ENCODE data around the gene COQ5. TPM values are rescaled to one million over a fixed set of nuclear protein-coding genes. Genes with fewer than 3 reads are reported as not detected.

COQ5 gene
- total RNA-seq, 1 experiment from 2014 or later, result 35.1 TPM

DNA sequence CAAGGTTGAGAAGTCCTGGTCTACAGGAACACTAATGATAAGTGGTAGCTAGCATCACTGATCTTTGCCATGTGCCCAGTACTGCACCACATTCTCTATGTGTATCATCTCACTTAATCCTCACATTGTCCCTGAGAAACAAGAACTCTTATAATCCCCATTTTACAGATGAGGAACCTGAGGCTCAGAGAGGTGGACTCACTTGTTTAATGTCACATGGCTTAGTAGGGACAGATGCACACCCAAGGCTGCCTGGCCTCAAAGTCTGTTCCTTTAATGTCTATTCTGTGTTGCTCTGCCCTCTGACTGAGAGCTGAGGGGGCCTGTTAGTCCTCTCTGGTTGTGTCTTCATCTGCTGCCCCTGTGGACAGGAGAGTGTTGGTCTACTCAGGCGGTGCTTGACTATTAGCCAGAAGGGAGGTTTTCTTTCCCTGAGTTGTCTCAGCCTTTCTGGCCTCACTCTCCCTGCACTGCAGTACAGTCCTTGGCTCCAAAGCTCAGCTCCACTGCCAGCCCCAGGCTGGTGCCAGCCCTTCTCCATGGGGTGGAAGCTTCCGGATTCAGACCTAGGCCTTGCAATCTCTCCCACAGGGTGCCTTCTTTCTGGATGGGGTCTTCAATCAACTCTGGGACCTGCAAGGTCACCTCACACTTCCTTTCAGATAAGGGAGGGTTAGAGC, 38.0 kb downstream of the COQ5 start (continued):
- TF ChIP-seq TP53 (CRISPR knock-in tag; IDR thresholded peaks at IDR 0.05) (no peak), GTF2I (CRISPR knock-in tag; conservative IDR thresholded peaks at IDR 0.05) (no peak), ZNF263 (CRISPR knock-in tag; IDR thresholded peaks at IDR 0.05; ENCODE audit: low read depth) (no peak), SOX15 (CRISPR knock-in tag; IDR thresholded peaks at IDR 0.05) (no peak), HMGA2 (CRISPR knock-in tag; IDR thresholded peaks at IDR 0.05) (no peak), SP1 (CRISPR knock-in tag; conservative IDR thresholded peaks at IDR 0.05) (no peak)
- TF ChIP-seq, protein P1, sequence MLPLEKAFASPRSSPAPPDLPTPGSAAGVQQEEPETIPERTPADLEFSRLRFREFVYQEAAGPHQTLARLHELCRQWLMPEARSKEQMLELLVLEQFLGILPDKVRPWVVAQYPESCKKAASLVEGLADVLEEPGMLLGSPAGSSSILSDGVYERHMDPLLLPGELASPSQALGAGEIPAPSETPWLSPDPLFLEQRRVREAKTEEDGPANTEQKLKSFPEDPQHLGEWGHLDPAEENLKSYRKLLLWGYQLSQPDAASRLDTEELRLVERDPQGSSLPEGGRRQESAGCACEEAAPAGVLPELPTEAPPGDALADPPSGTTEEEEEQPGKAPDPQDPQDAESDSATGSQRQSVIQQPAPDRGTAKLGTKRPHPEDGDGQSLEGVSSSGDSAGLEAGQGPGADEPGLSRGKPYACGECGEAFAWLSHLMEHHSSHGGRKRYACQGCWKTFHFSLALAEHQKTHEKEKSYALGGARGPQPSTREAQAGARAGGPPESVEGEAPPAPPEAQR (CRISPR knock-in tag; IDR thresholded peaks at IDR 0.05), result no peak
- TF ChIP-seq, protein P2, sequence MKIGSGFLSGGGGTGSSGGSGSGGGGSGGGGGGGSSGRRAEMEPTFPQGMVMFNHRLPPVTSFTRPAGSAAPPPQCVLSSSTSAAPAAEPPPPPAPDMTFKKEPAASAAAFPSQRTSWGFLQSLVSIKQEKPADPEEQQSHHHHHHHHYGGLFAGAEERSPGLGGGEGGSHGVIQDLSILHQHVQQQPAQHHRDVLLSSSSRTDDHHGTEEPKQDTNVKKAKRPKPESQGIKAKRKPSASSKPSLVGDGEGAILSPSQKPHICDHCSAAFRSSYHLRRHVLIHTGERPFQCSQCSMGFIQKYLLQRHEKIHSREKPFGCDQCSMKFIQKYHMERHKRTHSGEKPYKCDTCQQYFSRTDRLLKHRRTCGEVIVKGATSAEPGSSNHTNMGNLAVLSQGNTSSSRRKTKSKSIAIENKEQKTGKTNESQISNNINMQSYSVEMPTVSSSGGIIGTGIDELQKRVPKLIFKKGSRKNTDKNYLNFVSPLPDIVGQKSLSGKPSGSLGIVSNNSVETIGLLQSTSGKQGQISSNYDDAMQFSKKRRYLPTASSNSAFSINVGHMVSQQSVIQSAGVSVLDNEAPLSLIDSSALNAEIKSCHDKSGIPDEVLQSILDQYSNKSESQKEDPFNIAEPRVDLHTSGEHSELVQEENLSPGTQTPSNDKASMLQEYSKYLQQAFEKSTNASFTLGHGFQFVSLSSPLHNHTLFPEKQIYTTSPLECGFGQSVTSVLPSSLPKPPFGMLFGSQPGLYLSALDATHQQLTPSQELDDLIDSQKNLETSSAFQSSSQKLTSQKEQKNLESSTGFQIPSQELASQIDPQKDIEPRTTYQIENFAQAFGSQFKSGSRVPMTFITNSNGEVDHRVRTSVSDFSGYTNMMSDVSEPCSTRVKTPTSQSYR (CRISPR knock-in tag; IDR thresholded peaks at IDR 0.05), result no peak
- TF ChIP-seq, protein P3, sequence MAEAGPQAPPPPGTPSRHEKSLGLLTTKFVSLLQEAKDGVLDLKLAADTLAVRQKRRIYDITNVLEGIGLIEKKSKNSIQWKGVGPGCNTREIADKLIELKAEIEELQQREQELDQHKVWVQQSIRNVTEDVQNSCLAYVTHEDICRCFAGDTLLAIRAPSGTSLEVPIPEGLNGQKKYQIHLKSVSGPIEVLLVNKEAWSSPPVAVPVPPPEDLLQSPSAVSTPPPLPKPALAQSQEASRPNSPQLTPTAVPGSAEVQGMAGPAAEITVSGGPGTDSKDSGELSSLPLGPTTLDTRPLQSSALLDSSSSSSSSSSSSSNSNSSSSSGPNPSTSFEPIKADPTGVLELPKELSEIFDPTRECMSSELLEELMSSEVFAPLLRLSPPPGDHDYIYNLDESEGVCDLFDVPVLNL (CRISPR knock-in tag; IDR thresholded peaks at IDR 0.05; ENCODE audit: borderline replicate concordance, low read depth), result no peak

DNA sequence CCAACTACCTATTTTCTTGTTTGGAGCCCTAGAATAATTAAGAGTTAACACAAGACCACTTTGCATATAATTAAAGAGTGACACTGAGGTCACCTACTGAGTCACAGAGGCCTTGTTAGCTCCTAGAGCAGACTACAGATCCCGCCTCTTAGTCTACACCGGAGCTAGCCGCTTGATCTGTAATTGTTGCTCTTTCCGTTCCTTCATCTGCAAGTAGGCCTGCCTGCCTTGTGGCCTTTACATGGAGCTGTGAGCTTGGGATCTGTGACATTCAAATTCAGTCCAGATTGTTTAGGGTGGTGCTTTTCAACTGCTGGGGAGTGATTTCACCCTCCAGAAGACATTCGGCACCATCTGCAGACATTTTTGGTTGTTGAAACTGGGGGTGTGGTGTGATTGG, 38.6 kb downstream of the COQ5 start:
- CTCF ChIA-PET, result no interaction called here
- H3K4me3 Mint-ChIP-seq, result no peak overlapping the region
- H3K27me3 Mint-ChIP-seq (ENCODE audit: low read depth), result no peaks in the 10 kb centered on the region
- no peak overlapping the region; the same call in 1 of the 2 replicates for H3K27ac Mint-ChIP-seq
- ATAC-seq (no peak), DNase-seq (ENCODE audit: low spot score) (no peak)
- TF ChIP-seq, protein P4, sequence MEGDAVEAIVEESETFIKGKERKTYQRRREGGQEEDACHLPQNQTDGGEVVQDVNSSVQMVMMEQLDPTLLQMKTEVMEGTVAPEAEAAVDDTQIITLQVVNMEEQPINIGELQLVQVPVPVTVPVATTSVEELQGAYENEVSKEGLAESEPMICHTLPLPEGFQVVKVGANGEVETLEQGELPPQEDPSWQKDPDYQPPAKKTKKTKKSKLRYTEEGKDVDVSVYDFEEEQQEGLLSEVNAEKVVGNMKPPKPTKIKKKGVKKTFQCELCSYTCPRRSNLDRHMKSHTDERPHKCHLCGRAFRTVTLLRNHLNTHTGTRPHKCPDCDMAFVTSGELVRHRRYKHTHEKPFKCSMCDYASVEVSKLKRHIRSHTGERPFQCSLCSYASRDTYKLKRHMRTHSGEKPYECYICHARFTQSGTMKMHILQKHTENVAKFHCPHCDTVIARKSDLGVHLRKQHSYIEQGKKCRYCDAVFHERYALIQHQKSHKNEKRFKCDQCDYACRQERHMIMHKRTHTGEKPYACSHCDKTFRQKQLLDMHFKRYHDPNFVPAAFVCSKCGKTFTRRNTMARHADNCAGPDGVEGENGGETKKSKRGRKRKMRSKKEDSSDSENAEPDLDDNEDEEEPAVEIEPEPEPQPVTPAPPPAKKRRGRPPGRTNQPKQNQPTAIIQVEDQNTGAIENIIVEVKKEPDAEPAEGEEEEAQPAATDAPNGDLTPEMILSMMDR (IDR thresholded peaks at IDR 0.05), result no peak
- TF ChIP-seq TCF7 (CRISPR knock-in tag; IDR thresholded peaks at IDR 0.05; ENCODE audit: low read depth) (no peak), GRHL2 (CRISPR knock-in tag; IDR thresholded peaks at IDR 0.05; ENCODE audit: insufficient replicate concordance, severe bottlenecking) (no peak)
- TF ChIP-seq, protein P5, sequence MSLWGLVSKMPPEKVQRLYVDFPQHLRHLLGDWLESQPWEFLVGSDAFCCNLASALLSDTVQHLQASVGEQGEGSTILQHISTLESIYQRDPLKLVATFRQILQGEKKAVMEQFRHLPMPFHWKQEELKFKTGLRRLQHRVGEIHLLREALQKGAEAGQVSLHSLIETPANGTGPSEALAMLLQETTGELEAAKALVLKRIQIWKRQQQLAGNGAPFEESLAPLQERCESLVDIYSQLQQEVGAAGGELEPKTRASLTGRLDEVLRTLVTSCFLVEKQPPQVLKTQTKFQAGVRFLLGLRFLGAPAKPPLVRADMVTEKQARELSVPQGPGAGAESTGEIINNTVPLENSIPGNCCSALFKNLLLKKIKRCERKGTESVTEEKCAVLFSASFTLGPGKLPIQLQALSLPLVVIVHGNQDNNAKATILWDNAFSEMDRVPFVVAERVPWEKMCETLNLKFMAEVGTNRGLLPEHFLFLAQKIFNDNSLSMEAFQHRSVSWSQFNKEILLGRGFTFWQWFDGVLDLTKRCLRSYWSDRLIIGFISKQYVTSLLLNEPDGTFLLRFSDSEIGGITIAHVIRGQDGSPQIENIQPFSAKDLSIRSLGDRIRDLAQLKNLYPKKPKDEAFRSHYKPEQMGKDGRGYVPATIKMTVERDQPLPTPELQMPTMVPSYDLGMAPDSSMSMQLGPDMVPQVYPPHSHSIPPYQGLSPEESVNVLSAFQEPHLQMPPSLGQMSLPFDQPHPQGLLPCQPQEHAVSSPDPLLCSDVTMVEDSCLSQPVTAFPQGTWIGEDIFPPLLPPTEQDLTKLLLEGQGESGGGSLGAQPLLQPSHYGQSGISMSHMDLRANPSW (CRISPR knock-in tag; conservative IDR thresholded peaks at IDR 0.05; ENCODE audit: low read depth), result no peak
- H3K4me1 Mint-ChIP-seq, result peaks cover 9% of the 10 kb centered on the region
- H3K36me3 Mint-ChIP-seq, result no peaks in the 10 kb centered on the region
- POLR2A ChIA-PET, result no interaction called here
- no peaks in the 10 kb centered on the region for H3K9me3 Mint-ChIP-seq
